Suppressor macrophage treated with lipopolysaccharide for 4 hours (primary cell): ENCODE results near the gene PTPRD.

Source experiments
- DNase-seq: peaks from one replicate; pipeline ENCODE4 v3.0.0-alpha.2; 2020

Gene PTPRD

DNA sequence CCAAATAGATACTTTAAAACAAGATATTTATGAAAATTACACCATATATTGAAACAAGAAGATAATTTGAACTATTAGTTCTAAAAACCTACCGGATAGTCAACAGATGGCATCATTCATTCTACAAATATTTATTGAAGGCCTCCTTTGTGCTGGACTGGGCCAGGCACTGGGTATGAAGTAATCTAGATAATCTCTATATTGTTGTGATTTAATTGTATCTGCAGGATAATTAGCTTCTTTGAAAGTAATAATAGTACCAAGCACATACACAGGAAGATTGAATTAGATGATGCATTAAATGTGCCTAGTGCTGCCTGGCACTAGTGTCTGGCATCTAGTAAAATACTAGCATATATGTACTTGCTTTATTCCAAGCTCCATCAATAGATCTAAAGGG lies 2078.0 kb downstream of the PTPRD start:
- DNase-seq, result no peak

GRCh38 chr9:8533681-8534080 lies 2079.1 kb downstream of the PTPRD start:
- no peak for DNase-seq

DNA sequence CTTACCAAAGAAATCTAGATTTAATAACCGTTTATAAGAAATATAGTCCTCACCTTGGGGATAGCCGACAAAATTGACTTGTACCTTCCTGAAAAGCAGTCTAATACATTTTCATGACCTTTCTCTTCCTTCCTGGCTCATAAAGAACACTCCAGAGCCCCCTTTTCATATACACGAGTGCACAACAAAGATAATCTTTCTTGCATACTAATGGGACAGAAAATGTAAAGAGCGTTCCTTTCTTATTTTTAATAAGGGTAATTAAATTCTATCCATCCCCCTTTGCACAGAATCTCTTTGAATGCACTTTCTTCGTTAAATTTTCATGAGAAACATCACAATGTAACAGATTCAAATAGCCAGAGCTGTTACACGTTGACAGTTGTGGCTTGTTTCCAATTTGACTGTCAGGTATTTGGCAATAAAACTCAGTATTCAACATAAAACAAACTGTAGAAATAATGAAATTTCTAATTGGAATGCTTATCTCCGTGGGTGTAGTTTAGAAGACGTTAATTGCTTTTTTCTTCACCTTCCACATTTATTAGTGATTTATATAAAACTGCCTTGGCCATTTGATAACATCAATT lies 2080.9 kb downstream of the PTPRD start:
- DNase-seq, result no peak

DNA sequence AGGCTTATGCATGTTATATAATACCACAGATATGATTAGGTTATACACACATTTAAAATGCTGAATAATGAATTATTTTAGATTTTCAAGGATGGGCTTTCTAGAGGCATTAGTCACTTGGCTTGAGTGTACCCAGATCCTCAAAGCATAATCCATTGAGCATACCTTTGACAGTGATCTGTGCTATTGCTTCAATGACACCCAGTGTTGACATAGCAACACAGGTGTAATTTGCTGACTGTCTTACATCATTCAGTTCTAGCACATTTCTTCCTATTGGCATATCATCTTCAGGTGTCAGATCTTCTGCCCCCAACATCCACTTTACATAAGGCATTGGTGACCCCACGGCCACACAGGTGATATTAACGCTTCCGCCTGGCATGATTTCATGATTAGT lies 2091.7 kb downstream of the PTPRD start:
- DNase-seq, result no peak

DNA sequence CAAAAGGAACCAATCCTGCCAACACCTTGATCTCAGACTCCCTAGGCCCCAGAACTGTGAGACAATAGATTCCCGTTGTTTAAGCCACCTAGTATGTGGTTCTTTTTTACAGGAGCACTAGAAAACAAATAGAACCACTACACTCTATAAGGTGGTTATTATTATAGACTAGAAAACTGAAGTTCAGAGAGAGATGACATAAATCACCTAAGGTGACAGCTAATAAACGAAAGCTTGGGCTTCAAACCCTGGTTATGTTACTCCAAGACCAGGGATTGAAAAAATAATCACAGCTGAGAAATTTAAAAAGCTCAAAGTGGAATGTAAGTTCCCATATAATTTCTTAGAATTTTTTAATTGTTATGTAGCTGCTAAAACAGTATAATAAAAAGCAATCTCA lies 2097.1 kb downstream of the PTPRD start:
- no peak for DNase-seq

DNA sequence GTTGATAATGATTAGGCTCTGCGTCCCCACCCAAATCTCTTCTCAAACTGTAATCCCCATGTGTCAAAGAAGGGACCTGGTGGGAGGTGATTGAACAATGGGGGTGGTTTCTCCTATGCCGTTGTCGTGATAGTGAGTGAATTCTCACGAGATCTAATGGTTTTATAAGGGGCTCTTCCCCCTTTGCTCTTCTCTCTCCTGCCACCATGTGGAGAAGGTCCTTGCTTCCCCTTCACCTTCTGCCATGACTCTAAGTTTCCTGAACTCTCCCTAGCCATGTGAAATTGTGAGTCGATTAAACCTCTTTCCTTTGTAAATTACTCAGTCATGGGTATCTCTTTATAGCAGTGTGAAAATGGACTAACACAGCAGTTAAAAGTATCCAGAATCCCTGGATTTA lies 2098.0 kb downstream of the PTPRD start:
- no peak for DNase-seq

GRCh38 chr9:8508671-8509290 lies 2104.0 kb downstream of the PTPRD start:
- no peak for DNase-seq

GRCh38 chr9:8494571-8494970 lies 2118.2 kb downstream of the PTPRD start:
- DNase-seq, result no peak

DNA sequence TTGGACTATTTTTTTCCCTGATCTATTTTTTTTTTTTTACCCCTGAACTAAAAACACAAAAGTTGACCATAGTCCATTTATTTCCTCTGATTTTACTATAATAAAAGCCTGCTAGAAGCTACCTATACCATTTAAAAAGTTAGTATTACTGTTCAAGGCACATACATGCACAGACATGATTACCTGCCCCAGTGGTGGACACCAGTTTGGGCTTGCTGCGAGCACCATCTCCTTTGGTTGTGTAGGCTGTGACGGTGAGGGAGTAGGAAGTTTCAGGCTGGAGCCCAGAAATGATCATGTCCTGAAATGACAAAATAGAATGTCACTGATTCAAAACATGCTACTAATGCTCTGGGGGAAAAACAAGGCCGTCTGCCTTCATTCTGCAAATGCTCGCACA lies 2120.1 kb downstream of the PTPRD start:
- no peak for DNase-seq

- DNase-seq, result no peak
These were observed 2120.8 kb downstream of the PTPRD start for GRCh38 chr9:8492024-8492423.

GRCh38 chr9:8491563-8491962 lies 2121.2 kb downstream of the PTPRD start:
- no peak for DNase-seq

DNA sequence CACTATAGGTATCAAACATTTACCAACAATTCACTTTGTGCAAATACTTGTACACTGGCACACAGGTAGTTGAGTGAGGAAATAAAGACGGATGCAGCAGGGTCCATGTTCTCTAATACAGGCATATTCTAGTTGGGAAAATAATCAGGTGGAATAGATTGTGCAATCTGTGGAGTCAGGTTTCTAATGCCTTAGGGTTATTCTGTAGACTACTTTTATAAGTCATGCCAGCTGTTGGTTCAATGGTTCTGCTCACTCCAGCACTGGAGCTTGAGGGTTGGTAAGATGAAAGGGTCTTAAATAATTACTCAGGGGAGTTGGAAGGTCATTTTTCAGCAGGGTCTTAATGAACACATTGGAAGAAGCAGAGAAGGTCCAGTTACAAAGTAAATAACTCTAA lies 2123.0 kb downstream of the PTPRD start:
- DNase-seq, result no peak

DNA sequence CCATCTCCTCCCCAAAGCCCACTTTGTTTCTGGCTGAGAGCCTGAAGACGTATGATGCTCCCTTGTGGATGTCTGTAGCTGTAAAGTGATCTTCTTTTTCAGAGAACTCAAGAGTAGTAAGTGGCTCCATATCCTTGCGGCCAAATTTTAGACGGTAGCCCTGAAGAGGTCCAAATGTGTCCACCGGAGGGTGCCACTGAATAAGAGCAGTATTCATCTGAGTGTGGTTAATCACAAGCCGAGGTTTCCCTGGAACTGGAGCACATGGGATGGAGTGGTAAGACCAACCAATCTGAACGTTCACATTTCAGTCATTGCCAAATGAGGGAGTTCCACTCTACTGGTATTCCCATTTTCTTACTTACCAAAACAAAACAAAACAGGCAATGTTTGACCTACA lies 2126.7 kb downstream of the PTPRD start:
- DNase-seq, result peak; percentile 14

GRCh38 chr9:8484597-8485191 lies 2128.1 kb downstream of the PTPRD start:
- no peak for DNase-seq

DNA sequence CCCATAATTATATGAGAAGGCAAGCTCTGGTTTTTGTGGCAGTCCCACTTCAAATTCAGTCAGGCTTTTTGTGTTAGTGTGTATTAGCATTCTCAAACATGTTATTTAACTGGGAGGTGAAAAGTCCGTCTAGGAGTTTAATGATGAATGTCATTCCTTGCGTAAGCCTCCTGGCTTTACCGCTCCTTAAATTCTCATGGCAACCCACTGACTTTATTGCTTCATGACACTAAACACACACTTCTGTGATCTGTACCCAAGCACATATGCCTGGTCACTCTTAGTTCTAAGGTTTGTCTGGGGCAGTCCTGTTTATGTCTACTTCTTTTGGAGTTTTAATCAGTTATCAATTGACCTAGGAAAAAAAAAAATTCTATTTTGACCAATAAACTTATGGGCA lies 2135.4 kb downstream of the PTPRD start:
- DNase-seq, result no peak

GRCh38 chr9:8474937-8475336 lies 2137.9 kb downstream of the PTPRD start:
- no peak for DNase-seq

DNA sequence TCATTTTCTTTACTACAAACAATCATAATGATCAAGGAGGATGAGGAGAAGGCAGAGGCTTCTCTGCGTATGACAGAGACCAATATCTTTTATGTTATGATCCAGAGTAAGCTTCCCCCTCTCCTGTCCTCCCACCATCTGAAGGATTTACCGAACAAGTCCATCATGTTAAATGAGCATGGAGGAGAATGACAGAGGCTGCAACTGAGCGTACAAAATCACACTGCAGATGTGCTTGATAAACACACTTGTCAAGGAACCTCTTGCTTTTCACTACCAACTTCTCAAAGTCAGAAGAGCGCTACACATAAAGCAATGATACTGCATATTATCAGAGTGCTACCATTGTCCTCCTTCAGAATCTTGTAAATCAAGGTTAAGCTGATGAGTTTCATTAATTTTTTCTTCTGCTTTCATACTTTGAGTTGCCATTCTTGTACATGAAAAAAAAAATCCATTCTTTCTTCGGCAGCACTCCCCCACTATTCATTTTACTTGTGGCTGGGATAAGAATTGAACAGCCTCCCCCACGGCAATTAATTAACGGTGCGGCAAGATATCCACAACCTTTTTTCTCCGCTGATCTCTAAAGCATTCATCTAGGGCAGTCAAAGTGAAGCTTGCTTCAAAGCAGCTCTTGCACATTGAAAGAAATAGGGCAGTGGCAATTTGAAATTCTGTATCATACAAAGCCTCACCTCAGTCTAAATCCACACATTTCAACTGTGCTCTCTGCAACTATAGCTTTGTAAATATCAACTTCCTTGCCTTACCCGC lies 2139.4 kb downstream of the PTPRD start:
- DNase-seq, result no peak

DNA sequence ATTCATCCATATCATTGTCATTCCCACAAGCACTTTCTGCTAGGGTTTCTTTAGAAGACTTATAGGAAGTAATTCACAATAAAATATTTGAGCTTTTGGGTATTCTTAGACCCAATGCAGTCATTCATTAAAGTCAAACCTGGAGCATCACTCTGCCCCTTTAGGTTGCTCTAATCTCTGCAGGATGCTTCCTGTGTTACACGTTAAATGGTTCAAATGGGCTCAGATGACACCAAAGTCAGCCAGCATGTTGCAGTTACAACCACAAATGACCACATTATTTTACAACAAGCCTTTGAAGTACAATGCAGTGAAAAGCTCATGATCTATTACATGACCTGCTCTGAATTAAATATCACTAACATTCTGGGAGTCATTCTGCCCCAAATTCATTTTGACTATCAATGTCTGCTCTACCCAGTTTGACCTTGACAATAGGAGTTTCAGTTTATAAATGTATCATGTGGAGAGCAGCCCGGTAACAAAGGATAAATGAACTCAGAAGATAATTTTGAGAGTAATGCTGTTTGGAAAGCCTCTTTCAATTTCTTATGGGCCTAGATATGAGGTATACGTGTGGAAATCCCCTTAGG lies 2144.7 kb downstream of the PTPRD start:
- no peak for DNase-seq

GRCh38 chr9:8457816-8458215 lies 2155.0 kb downstream of the PTPRD start:
- DNase-seq, result no peak

DNA sequence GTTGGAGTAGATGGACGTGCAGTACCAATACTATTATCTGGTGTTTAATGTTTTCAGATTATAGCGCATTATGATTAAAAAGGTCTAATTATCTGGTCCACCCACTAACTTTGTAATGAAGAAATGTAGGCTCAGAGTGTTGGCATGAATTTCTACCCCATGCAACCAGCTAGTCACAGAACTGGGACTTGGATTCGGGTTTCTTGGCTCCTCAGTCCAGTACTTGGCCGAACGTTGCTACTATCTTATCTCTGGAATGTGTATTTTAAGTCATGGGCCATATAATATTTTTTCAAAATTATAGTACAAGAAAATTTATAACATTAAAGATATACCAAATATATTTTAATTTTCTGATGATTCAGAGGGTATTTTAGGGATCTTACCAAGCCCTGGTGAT lies 2155.7 kb downstream of the PTPRD start:
- no peak for DNase-seq

DNA sequence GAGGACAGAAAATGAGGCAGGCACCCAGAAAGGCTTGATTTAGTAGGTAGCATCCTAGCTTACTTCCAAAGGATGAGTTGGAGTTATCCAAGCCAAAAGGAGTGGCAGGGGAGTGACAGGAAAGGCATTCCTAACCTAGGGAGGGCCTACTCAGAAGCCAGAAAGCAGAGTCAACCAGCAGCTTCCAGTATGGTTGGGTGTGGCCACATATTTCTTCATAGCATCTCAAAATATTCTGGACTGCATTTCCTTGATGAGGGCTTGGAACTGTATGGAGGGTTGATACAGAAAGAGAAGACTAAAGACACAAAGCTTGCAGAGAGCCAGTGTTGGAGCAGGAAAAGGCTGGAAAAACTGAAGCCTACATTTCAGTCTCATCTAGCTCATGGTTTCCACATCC lies 2156.5 kb downstream of the PTPRD start:
- no peak for DNase-seq

GRCh38 chr9:8450810-8451545 lies 2161.8 kb downstream of the PTPRD start:
- DNase-seq, result no peak

- no peak for DNase-seq
These were observed 2164.6 kb downstream of the PTPRD start for GRCh38 chr9:8448226-8448625.
